ENCODE measurements around the gene RGS18.

DNA sequence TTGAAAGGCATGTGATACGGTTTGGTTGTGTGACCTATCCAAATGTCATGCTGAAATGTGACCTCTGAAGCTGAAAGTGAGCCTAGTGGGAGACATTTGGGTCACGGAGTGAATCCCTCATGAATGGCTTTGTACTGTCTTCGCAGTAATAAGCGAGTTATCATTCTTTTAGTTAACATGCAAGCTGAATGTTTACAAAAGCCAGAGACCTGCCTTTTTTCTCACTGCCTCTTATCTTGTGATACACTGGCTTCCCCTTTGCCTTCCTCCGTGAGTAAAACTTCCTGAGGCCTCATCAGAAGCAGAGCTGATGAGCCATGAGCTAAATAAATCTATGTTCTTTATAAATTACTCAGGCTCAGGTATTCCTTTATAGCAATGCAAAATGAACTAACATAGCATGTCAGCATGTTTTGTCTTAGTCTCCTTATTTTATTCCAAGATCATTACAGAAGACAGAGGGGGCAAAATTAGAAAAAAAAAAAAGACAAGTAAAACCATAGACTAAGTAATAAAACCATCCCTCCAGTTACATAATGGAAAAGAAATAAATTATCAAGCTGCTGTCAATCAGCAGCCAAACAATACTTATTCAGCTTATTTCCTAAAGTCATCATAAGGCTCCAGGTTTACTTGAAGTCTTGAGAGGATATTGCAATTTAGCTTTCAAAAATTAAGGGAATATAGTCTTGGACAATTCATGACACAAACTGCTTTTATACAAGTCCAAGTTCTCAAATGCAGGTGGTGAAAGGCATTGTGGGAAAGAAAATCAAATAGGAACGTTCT is 12.1 kb downstream of the RGS18 start:
- TF ChIP-seq, protein P1, sequence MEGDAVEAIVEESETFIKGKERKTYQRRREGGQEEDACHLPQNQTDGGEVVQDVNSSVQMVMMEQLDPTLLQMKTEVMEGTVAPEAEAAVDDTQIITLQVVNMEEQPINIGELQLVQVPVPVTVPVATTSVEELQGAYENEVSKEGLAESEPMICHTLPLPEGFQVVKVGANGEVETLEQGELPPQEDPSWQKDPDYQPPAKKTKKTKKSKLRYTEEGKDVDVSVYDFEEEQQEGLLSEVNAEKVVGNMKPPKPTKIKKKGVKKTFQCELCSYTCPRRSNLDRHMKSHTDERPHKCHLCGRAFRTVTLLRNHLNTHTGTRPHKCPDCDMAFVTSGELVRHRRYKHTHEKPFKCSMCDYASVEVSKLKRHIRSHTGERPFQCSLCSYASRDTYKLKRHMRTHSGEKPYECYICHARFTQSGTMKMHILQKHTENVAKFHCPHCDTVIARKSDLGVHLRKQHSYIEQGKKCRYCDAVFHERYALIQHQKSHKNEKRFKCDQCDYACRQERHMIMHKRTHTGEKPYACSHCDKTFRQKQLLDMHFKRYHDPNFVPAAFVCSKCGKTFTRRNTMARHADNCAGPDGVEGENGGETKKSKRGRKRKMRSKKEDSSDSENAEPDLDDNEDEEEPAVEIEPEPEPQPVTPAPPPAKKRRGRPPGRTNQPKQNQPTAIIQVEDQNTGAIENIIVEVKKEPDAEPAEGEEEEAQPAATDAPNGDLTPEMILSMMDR (IDR thresholded peaks at IDR 0.05), result no peak
- no peak for TF ChIP-seq POLR2A (IDR thresholded peaks at IDR 0.05)
- TF ChIP-seq POLR2AphosphoS5 (IDR thresholded peaks at IDR 0.05), result no peak
